Trophoblast cell (in vitro differentiated cells and primary cell): Measurements from ENCODE around the gene ROPN1B.

ENCODE experiments used
- DNase-seq, 2 donors: peaks; one replicate each; pipeline ENCODE4 v3.0.0-alpha.2; 2016
- H2AFZ ChIP-seq: 2 replicates; pipeline ENCODE4 v1.6.1; 2013; ENCODE audit warnings: low read length, moderate library complexity, mild to moderate bottlenecking; ENCODE audit not compliant: insufficient read depth, poor library complexity
- H2AK5ac ChIP-seq: 2 replicates; pipeline ENCODE4 v1.6.1; 2013; ENCODE audit warnings: mild to moderate bottlenecking, low read length
- H2BK120ac ChIP-seq: 2 replicates; pipeline ENCODE4 v1.6.1; 2013; ENCODE audit warnings: low read length, mild to moderate bottlenecking, moderate library complexity; ENCODE audit not compliant: insufficient read depth, poor library complexity
- H2BK12ac ChIP-seq: 2 replicates; pipeline ENCODE4 v1.6.1; 2013; ENCODE audit warnings: mild to moderate bottlenecking, low read length, moderate library complexity
- H2BK5ac ChIP-seq: 2 replicates; pipeline ENCODE4 v1.6.1; 2013; ENCODE audit warnings: low read length, low read depth, moderate library complexity, mild to moderate bottlenecking; ENCODE audit not compliant: poor library complexity
- H3K14ac ChIP-seq: 2 replicates; pipeline ENCODE4 v1.6.1; 2013; ENCODE audit warnings: mild to moderate bottlenecking, low read length
- H3K18ac ChIP-seq: 2 replicates; pipeline ENCODE4 v1.6.1; 2013; ENCODE audit warnings: mild to moderate bottlenecking, low read length
- H3K23ac ChIP-seq: 2 replicates; pipeline ENCODE4 v1.6.1; 2013; ENCODE audit warnings: low read length
- H3K27ac ChIP-seq: 2 replicates; pipeline ENCODE4 v1.5.1; 2013; ENCODE audit warnings: low read depth, mild to moderate bottlenecking, inconsistent platforms, low read length, moderate library complexity
- H3K27me3 ChIP-seq: 2 replicates; pipeline ENCODE4 v1.6.1; 2013; ENCODE audit warnings: inconsistent platforms, mild to moderate bottlenecking, low read length, moderate library complexity; ENCODE audit not compliant: insufficient read depth
- H3K36me3 ChIP-seq, 2 experiments: 1 replicate in 1 of 2; 2 replicates in 1 of 2; pipeline ENCODE4 v1.6.1; 2013; ENCODE audit warnings: low read length in 2 of 2, mild to moderate bottlenecking in 2 of 2, moderate library complexity in 1 of 2; ENCODE audit not compliant: insufficient read depth in 2 of 2, control insufficient read depth in 1 of 2
- H3K4ac ChIP-seq: 2 replicates; pipeline ENCODE4 v1.6.1; 2013; ENCODE audit warnings: low read depth, mild to moderate bottlenecking, low read length, moderate library complexity
- H3K4me1 ChIP-seq, 2 experiments: 1 replicate in 1 of 2; 2 replicates in 1 of 2; pipeline ENCODE4 v1.6.1; 2013; ENCODE audit warnings: low read length in 2 of 2, mild to moderate bottlenecking in 2 of 2, moderate library complexity in 1 of 2; ENCODE audit not compliant: insufficient read depth in 2 of 2, control insufficient read depth in 1 of 2
- H3K4me2 ChIP-seq: 2 replicates; pipeline ENCODE4 v1.6.1; 2013; ENCODE audit warnings: inconsistent platforms, mild to moderate bottlenecking, low read length, moderate library complexity
- H3K4me3 ChIP-seq: 2 replicates; pipeline ENCODE4 v1.5.1; 2013; ENCODE audit warnings: mild to moderate bottlenecking, low read depth, low read length, inconsistent platforms
- H3K79me1 ChIP-seq: one replicate; pipeline ENCODE4 v1.6.1; 2013; ENCODE audit warnings: low read length
- H3K79me2 ChIP-seq: 2 replicates; pipeline ENCODE4 v1.6.1; 2013; ENCODE audit warnings: low read length, mild to moderate bottlenecking; ENCODE audit not compliant: control insufficient read depth, insufficient read depth, poor library complexity
- H3K9ac ChIP-seq: 2 replicates; pipeline ENCODE4 v1.6.1; 2013; ENCODE audit warnings: mild to moderate bottlenecking, low read length
- H3K9me3 ChIP-seq: 2 replicates; pipeline ENCODE4 v1.6.1; 2013; ENCODE audit warnings: low read depth, mild to moderate bottlenecking, control low read depth, inconsistent platforms, low read length; ENCODE audit not compliant: insufficient read depth
- H4K12ac ChIP-seq: 2 replicates; pipeline ENCODE4 v1.6.1; 2013; ENCODE audit warnings: low read depth, mild to moderate bottlenecking, low read length, moderate library complexity
- H4K8ac ChIP-seq: 2 replicates; pipeline ENCODE4 v1.6.1; 2013; ENCODE audit warnings: low read depth, mild to moderate bottlenecking, low read length, moderate library complexity
- H4K91ac ChIP-seq: one replicate; pipeline ENCODE4 v1.6.1; 2013; ENCODE audit warnings: low read depth, mild to moderate bottlenecking, low read length, moderate library complexity
- WGBS: extraction: QIAGEN DNeasy Blood & Tissue Kit; methylation state at CpG from one replicate; pipeline ENCODE4 v1.1.7; 2013; ENCODE audit warnings: missing lambda C conversion rate; ENCODE audit not compliant: insufficient read length, insufficient coverage; ENCODE audit errors: extremely low coverage; 5-methylcytosine and 5-hydroxymethylcytosine counted together

ROPN1B gene

GRCh38 chr3:125959317-125960065 is 9.5 kb upstream of the ROPN1B start:
- Histone ChIP-seq H3K14ac (no peak overlapping the region), H4K12ac (no peak overlapping the region), H3K23ac (no peak overlapping the region), H3K79me1 (no peaks in the 10 kb centered on the region), H2AK5ac (no peak overlapping the region), H2BK5ac (no peak overlapping the region), H3K27ac (no peak overlapping the region), H3K9me3 (no peaks in the 10 kb centered on the region), H3K9ac (no peak overlapping the region), H2AFZ (no peak overlapping the region), H4K91ac (no peak overlapping the region), H4K8ac (no peak overlapping the region), H2BK12ac (no peak overlapping the region), H3K36me3 (no peaks in the 10 kb centered on the region), H3K4me1 (no peaks in the 10 kb centered on the region), H3K18ac (no peak overlapping the region), H3K4me3 (no peak overlapping the region), H2BK120ac (no peak overlapping the region), H3K4me2 (no peak overlapping the region), H3K27me3 (peaks cover 4% of the 10 kb centered on the region), H3K79me2 (no peaks in the 10 kb centered on the region), H3K4ac (no peak overlapping the region)
- no CpG with 5 or more reads among the region's 39 CpGs for WGBS
- no peak for DNase-seq

GRCh38 chr3:125960066-125960424 is 8.9 kb upstream of the ROPN1B start:
- H3K14ac ChIP-seq, result no peak overlapping the region
- no peaks in the 10 kb centered on the region for H3K79me1 ChIP-seq
- H3K27ac ChIP-seq, result no peak overlapping the region
- H4K8ac ChIP-seq, result no peak overlapping the region
- H3K18ac ChIP-seq, result no peak overlapping the region
- no peaks in the 10 kb centered on the region for H3K9me3 ChIP-seq
- no peaks in the 10 kb centered on the region for H3K36me3 ChIP-seq
- H2AK5ac ChIP-seq, result no peak overlapping the region
- H2AFZ ChIP-seq, result no peak overlapping the region
- H3K27me3 ChIP-seq, result peaks cover 4% of the 10 kb centered on the region
- no peak overlapping the region for H3K23ac ChIP-seq
- no peak overlapping the region for H2BK120ac ChIP-seq
- no peak overlapping the region for H3K4ac ChIP-seq
- no peak overlapping the region for H2BK5ac ChIP-seq
- H4K12ac ChIP-seq, result no peak overlapping the region
- no peak overlapping the region for H3K4me3 ChIP-seq
- no peak overlapping the region for H4K91ac ChIP-seq
- no peak overlapping the region for H3K9ac ChIP-seq
- no CpG with 5 or more reads among the region's 14 CpGs for WGBS
- no peak overlapping the region for H3K4me2 ChIP-seq
- DNase-seq, result no peak
- no peaks in the 10 kb centered on the region for H3K79me2 ChIP-seq
- H2BK12ac ChIP-seq, result no peak overlapping the region
- no peaks in the 10 kb centered on the region for H3K4me1 ChIP-seq

- Histone ChIP-seq H3K23ac (no peak overlapping the region), H4K91ac (no peak overlapping the region), H3K9me3 (no peaks in the 10 kb centered on the region), H3K36me3 (no peaks in the 10 kb centered on the region), H3K4me2 (no peak overlapping the region), H3K27ac (no peak overlapping the region), H3K14ac (no peak overlapping the region), H4K12ac (no peak overlapping the region), H3K18ac (no peak overlapping the region), H3K79me2 (no peaks in the 10 kb centered on the region), H2BK120ac (no peak overlapping the region), H3K4ac (no peak overlapping the region), H3K4me1 (no peaks in the 10 kb centered on the region), H2BK12ac (no peak overlapping the region), H3K79me1 (no peaks in the 10 kb centered on the region), H3K4me3 (no peak overlapping the region), H3K27me3 (peaks cover 4% of the 10 kb centered on the region), H4K8ac (no peak overlapping the region), H2AK5ac (no peak overlapping the region), H3K9ac (no peak overlapping the region), H2BK5ac (no peak overlapping the region), H2AFZ (no peak overlapping the region)
- no CpG with 5 or more reads among the region's 11 CpGs for WGBS
- DNase-seq, result peak in 1 of 2 donors; percentile 54
Observed at GRCh38 chr3:125960456-125961288, 8.3 kb upstream of the ROPN1B start.

- Histone ChIP-seq H3K23ac (no peak overlapping the region), H4K91ac (no peak overlapping the region), H4K8ac (no peak overlapping the region), H3K14ac (no peak overlapping the region), H2BK12ac (no peak overlapping the region), H4K12ac (no peak overlapping the region), H3K4ac (no peak overlapping the region), H3K27me3 (peaks cover 4% of the 10 kb centered on the region), H3K18ac (no peak overlapping the region), H3K9ac (no peak overlapping the region), H2AK5ac (no peak overlapping the region), H2BK5ac (no peak overlapping the region), H3K4me3 (no peak overlapping the region), H3K79me2 (no peaks in the 10 kb centered on the region), H3K9me3 (no peaks in the 10 kb centered on the region), H3K4me2 (no peak overlapping the region), H3K27ac (no peak overlapping the region), H2BK120ac (no peak overlapping the region), H3K36me3 (no peaks in the 10 kb centered on the region), H3K79me1 (no peaks in the 10 kb centered on the region), H3K4me1 (no peaks in the 10 kb centered on the region), H2AFZ (no peak overlapping the region)
- whole genome bisulfite sequencing, result no CpG with 5 or more reads among the region's 6 CpGs
- no peak for DNase-seq
Observed at GRCh38 chr3:125961289-125961589, 7.7 kb upstream of the ROPN1B start.
